Adrenal gland (tissue), 12 donors: ENCODE measurements around the gene ZNF334. TPM values are rescaled to one million over a fixed set of nuclear protein-coding genes. Genes with fewer than 3 reads are reported as not detected.

Experiments
- DNase-seq, 7 donors: peaks; one replicate each; pipeline ENCODE4 v3.0.0-alpha.2; 2019 to 2020
- H3K27ac ChIP-seq, 5 donors: fragments of 200-600 bp; sonication (generic) in 4 of 5; 1 replicate in 3 of 5; 2 replicates in 2 of 5; pipeline versions ENCODE4 v1.5.1 to v1.8.0; 2016 to 2020; ENCODE audit warnings: mild to moderate bottlenecking in 1 of 5
- H3K27me3 ChIP-seq: fragments of 200-600 bp; 2 replicates; pipeline ENCODE4 v1.8.0; 2021
- H3K36me3 ChIP-seq, 2 donors: fragments of 200-600 bp; replicated peaks in 1 of 2; 1 replicate in 1 of 2; 2 replicates in 1 of 2; pipeline versions ENCODE4 v1.5.1 to v1.8.0; 2018 to 2022
- H3K4me1 ChIP-seq, 2 donors: fragments of 200-600 bp; replicated peaks in 1 of 2; 1 replicate in 1 of 2; 2 replicates in 1 of 2; pipeline versions ENCODE4 v1.5.1 to v1.8.0; 2018 to 2021
- H3K4me3 ChIP-seq, 4 donors: fragments of 200-600 bp; sonication (generic) in 3 of 4; one replicate each; pipeline ENCODE4 v1.5.1; 2016 to 2018
- H3K9me3 ChIP-seq, 3 donors: fragments of 200-600 bp; sonication (generic) in 1 of 3; replicated peaks in 1 of 3; 1 replicate in 2 of 3; 2 replicates in 1 of 3; pipeline versions ENCODE4 v1.5.1 to v1.8.0; 2016 to 2021
- POLR2A ChIP-seq, 2 donors: fragments of 450-650 bp; IDR thresholded peaks; one replicate each; pipeline ENCODE4 v1.6.1; 2017; ENCODE audit warnings: antibody characterized with exemption in 2 of 2, mild to moderate bottlenecking in 2 of 2, moderate library complexity in 1 of 2
- WGBS, 4 donors: extraction: QIAGEN DNeasy Blood & Tissue Kit in 2 of 4; methylation state at CpG; one replicate each; pipeline versions ENCODE4 v1.1.5 to v1.1.7; 2013 to 2017; 5-methylcytosine and 5-hydroxymethylcytosine counted together
- intact Hi-C, 2 donors: fragments of 100-400 bp; cut with DNase I; formaldehyde crosslinking; loops; one replicate each; pipeline versions ENCODE4 v1.14.1 to v1.15.0; 2022 to 2023
- polyA plus RNA-seq, 3 donors: library from polyadenylated mRNA; stranded (reverse); fragments of 200-250 nt in 2 of 3; fragments of 350-450 nt in 1 of 3; fragmentation: Illumina TruSeq in 1 of 3; extraction: RNeasy Lipid Tissue Mini Kit (QIAGEN cat#74804) in 1 of 3; gene quantifications; one replicate each; pipeline ENCODE4 v1.2.3, GENCODE V29; 2013 to 2014
- total RNA-seq, 9 donors: library from RNA; depleted of rRNA in 4 of 9; stranded (reverse); fragments of >200 nt in 4 of 9; fragments of 120-200 nt in 1 of 9; fragmentation: NEBNext Ultra II Directional in 1 of 9; extraction: Animal tissue kit (Norgen Biotek cat#: 25700) in 1 of 9; gene quantifications; one replicate each; pipeline versions ENCODE4 v1.1.0 to v1.2.4, GENCODE V29; 2013 to 2023
- TF ChIP-seq, protein P1 (sequence below), 6 experiments: fragments of 450-650 bp in 4 of 6; fragments of 200-600 bp in 2 of 6; sonication (generic) in 1 of 6; IDR thresholded peaks; 1 replicate in 5 of 6; 2 replicates in 1 of 6; pipeline versions ENCODE4 v1.5.1 to v1.8.0; 2016 to 2021; ENCODE audit warnings: antibody characterized with exemption in 6 of 6, mild to moderate bottlenecking in 2 of 6, moderate library complexity in 1 of 6
- donor health status: healthy with polysubstance abuse.
- donor health status: Bipolar disorder and iron deficiency.
- donor health status: DM: yes; HTN: yes; CAD: no.
- donor health status: DM: no; HTN: no; CAD: no.
- donor health status: DM: no; HTN: no; CAD: no.
- donor health status: DM: yes; HTN: yes; CAD: no.

The ZNF334 gene
- total and polyA plus RNA-seq, 12 donors: 1.0 to 22.2 (median 7.2) TPM

DNA sequence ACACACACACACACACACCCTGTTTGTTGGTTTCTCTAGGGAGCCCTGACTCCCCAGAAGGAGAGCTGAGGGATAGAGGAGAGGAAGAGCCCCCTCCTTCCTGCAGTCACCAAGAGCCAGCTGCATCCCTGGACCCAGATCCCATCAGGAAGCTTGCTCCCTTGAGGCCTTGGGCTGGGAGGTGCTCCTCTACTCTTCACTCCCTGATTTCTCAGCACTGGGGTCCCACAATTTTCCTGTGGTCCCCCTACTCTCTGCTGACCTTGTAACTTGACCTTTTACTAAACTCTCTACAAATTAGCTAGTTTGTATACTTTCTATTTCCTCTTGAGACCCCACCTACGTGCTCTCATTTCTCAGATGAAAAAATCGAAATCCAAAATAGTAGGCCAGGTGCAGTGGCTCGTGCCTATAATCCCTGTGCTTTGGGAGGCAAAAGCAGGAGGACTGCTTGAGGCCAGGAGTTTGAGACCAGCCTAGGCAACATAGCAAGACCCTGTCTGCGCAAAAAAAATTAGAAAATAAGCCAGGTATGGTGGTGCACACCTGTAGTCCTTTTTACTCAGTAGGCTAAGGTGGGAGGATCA, 42.1 kb upstream of the ZNF334 start:
- no peaks in the 10 kb centered on the region for H3K9me3 ChIP-seq
- DNase-seq: no peak
- H3K4me3 ChIP-seq: no peak overlapping the region
- intact Hi-C loops: no loop called here
- no peak overlapping the region for H3K27ac ChIP-seq
- WGBS, 4 donors: 92 to 95% (median 94%) methylated on average over 4 of the region's 4 CpGs
- TF ChIP-seq POLR2A (IDR thresholded peaks at IDR 0.05): no peak
- TF ChIP-seq, protein P1, sequence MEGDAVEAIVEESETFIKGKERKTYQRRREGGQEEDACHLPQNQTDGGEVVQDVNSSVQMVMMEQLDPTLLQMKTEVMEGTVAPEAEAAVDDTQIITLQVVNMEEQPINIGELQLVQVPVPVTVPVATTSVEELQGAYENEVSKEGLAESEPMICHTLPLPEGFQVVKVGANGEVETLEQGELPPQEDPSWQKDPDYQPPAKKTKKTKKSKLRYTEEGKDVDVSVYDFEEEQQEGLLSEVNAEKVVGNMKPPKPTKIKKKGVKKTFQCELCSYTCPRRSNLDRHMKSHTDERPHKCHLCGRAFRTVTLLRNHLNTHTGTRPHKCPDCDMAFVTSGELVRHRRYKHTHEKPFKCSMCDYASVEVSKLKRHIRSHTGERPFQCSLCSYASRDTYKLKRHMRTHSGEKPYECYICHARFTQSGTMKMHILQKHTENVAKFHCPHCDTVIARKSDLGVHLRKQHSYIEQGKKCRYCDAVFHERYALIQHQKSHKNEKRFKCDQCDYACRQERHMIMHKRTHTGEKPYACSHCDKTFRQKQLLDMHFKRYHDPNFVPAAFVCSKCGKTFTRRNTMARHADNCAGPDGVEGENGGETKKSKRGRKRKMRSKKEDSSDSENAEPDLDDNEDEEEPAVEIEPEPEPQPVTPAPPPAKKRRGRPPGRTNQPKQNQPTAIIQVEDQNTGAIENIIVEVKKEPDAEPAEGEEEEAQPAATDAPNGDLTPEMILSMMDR (IDR thresholded peaks at IDR 0.05): no peak
- H3K4me1 ChIP-seq: no peaks in the 10 kb centered on the region
- H3K27me3 ChIP-seq: no peaks in the 10 kb centered on the region
- no peaks in the 10 kb centered on the region for H3K36me3 ChIP-seq

DNA sequence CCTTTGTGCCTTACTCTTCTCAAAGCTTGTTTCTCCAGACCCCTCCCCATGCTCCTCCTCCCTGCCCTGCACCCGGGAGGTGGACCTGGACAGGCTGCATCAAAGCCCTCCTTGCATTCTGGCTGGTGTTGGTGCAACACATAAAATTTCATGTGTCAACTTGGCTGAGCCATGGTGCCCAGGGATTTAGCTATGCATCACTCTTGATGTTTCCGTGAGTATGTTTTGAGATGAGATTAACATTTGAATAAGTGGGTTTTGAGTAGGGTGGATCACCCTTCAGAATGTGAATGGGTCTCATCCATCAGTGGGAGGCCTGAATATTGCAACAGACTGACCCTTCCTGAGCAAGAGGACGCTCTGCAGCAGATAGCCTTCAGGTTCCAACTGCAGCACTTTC, 41.5 kb upstream of the ZNF334 start:
- Histone ChIP-seq H3K9me3 (no peaks in the 10 kb centered on the region), H3K27ac (no peak overlapping the region), H3K4me3 (no peak overlapping the region), H3K36me3 (no peaks in the 10 kb centered on the region), H3K4me1 (no peaks in the 10 kb centered on the region), H3K27me3 (no peaks in the 10 kb centered on the region)
- intact Hi-C loops: no loop called here
- 76 to 89% (median 80%) methylated on average over 2 to 3 of the region's 3 CpGs for WGBS, 4 donors
- no peak for DNase-seq
- TF ChIP-seq, protein P1 (IDR thresholded peaks at IDR 0.05): no peak
- TF ChIP-seq POLR2A (IDR thresholded peaks at IDR 0.05): no peak

DNA sequence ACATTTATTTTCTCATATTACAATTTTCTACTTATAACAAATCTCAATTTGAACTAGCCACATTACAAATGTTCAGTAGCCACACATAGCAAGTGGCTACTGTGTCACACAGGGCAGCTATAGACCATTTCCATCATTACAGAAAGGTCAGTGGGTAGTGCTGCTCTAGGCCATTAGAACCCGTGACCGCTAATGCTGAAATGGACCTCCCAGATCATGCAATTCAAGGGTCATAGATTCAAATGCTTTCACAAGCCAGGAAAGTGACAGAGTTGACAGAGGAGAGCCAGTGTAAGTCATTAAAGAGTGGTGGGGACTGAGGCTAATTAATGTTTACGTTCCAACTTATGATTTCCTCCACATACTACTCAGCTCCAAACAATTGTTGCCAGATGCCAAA, 40.6 kb upstream of the ZNF334 start:
- WGBS, 4 donors: 91 to 96% (median 94%) methylated on average over 3 of the region's 3 CpGs
- Histone ChIP-seq H3K4me3 (no peak overlapping the region), H3K36me3 (no peaks in the 10 kb centered on the region), H3K4me1 (no peaks in the 10 kb centered on the region), H3K9me3 (no peaks in the 10 kb centered on the region), H3K27me3 (no peaks in the 10 kb centered on the region), H3K27ac (no peak overlapping the region)
- no peak for DNase-seq
- intact Hi-C loops: no loop called here
- TF ChIP-seq POLR2A (IDR thresholded peaks at IDR 0.05): no peak

DNA sequence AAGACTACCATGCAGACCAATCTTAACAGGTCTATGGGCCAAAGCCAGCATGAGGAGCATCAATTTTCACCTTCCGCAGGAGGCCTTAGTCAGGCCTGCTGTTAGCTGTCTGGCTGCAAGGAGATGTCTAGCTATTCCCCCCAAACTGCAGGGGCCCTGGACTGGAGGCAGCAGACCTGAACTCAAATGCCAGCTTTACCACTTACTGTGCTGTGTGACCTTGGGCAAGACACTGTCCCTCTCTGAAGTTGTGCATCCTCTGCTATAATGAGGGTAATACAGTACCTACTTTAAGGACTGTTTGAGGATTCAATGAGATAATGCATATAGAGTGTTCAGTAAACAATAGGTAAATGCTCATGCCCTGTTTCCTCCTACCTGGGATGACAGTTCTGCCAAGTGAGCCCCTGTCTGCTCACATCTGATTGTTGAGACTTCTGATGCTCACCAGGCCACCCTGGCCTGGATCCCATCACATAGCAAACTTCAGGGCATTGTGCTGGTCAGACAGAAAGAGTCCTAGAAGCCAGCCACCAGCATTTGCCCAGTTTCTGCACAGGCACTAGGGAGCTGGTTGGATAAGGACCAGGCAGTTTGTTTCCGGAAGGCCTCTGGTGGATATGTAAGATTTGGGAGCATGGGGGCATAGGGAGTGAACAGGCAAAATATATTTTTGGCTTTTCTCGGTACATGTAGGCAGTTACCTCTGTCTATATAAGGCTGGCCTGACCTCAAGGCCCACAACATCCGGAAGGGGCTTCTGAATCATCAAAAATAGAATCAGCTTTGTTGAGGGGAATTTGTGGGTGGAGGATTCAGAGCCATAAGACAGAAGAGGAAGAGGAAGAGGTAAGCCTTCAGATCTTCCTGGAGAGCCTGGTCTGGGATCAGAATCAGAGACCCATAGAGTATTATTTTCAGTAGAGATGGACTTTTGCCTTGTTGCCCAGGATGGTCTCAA, 39.4 kb upstream of the ZNF334 start:
- intact Hi-C loops: no loop called here
- 72 to 81% (median 75%) methylated on average over 4 of the region's 4 CpGs for WGBS, 4 donors

More for the DNA sequence above, 39.4 kb upstream of the ZNF334 start:
- H3K4me3 ChIP-seq: no peak overlapping the region
- H3K4me1 ChIP-seq: no peaks in the 10 kb centered on the region
- no peaks in the 10 kb centered on the region for H3K36me3 ChIP-seq
- no peaks in the 10 kb centered on the region for H3K9me3 ChIP-seq
- no peak for TF ChIP-seq POLR2A (IDR thresholded peaks at IDR 0.05)
- TF ChIP-seq, protein P1 (IDR thresholded peaks at IDR 0.05): no peak
- H3K27me3 ChIP-seq: no peaks in the 10 kb centered on the region
- H3K27ac ChIP-seq: no peak overlapping the region
- DNase-seq: no peak
